Ovary (tissue), 3 donors: ENCODE measurements around the gene MAP3K9.

Source experiments
- CTCF ChIP-seq, 3 donors: fragments of 450-650 bp in 2 of 3; fragments of 200-600 bp in 1 of 3; IDR thresholded peaks; one replicate each; pipeline versions ENCODE4 v1.5.1 to v1.8.0; 2016 to 2022; ENCODE audit warnings: antibody characterized with exemption in 3 of 3, mild to moderate bottlenecking in 1 of 3
- EP300 ChIP-seq: sonication (generic); formaldehyde crosslinking; IDR thresholded peaks from one replicate; pipeline ENCODE4 v1.6.1; 2017; ENCODE audit warnings: antibody characterized with exemption
- POLR2A ChIP-seq: fragments of 450-650 bp; IDR thresholded peaks from one replicate; pipeline ENCODE4 v1.6.1; 2017; ENCODE audit warnings: antibody characterized with exemption, mild to moderate bottlenecking, moderate library complexity
- donor health status: DM: no; HTN: no; CAD: no.

- TF ChIP-seq CTCF (IDR thresholded peaks at IDR 0.05) (no peak), POLR2A (no peak), EP300 (no peak)
Observed at GRCh38 chr14:70680748-70681147, 128.6 kb downstream of the MAP3K9 start.
